RWPE1 (cell line): Measurements from ENCODE around the gene COX4I2.
A peak's percentile ranks its signal among the peaks of the same experiment; 100 is the strongest.

ENCODE experiments used
- CTCF ChIA-PET: fragments of 350-600 bp; sonication (Branson Sonifier 250); formaldehyde crosslinking; extraction: SDS; loops from one replicate; lab custom pipeline; 2021; lab: Yijun Ruan, JAX
- POLR2A ChIA-PET: fragments of 400-600 bp; formaldehyde crosslinking; extraction: SDS; loops from one replicate; lab custom pipeline; 2020; ENCODE audit warnings: antibody characterized with exemption; ENCODE audit not compliant: low non-redundant PET; lab: Yijun Ruan, JAX
- DNase-seq: peaks from one replicate; pipeline ENCODE4 v3.0.0; 2012; ENCODE audit warnings: low spot score
- H3K27ac ChIP-seq: fragments of 450-650 bp; 2 replicates; pipeline ENCODE4 v1.5.1; 2017
- TF ChIP-seq, protein P1 (sequence below): fragments of 450-650 bp; conservative IDR thresholded peaks from 2 replicates; pipeline ENCODE4 v1.5.1; 2017; ENCODE audit warnings: low read depth, mild to moderate bottlenecking

The COX4I2 gene

GRCh38 chr20:31662372-31662854 is 24.7 kb downstream of the COX4I2 start:
- ChIA-PET POLR2A (interaction anchor here (1.1 to 2.1 kb wide), 4 partner anchors 57 to 174 kb away, joined by 3 to 19 read pairs (median 8); partner anchors contain the start of gene BCL2L1), CTCF (interaction anchor here (0.7 to 11.0 kb wide), 14 partner anchors 8 to 78 kb away, joined by 3 to 163 read pairs (median 5); partner anchors contain the start of genes BCL2L1 and TPX2)
- DNase-seq = no peak
- TF ChIP-seq, protein P1, sequence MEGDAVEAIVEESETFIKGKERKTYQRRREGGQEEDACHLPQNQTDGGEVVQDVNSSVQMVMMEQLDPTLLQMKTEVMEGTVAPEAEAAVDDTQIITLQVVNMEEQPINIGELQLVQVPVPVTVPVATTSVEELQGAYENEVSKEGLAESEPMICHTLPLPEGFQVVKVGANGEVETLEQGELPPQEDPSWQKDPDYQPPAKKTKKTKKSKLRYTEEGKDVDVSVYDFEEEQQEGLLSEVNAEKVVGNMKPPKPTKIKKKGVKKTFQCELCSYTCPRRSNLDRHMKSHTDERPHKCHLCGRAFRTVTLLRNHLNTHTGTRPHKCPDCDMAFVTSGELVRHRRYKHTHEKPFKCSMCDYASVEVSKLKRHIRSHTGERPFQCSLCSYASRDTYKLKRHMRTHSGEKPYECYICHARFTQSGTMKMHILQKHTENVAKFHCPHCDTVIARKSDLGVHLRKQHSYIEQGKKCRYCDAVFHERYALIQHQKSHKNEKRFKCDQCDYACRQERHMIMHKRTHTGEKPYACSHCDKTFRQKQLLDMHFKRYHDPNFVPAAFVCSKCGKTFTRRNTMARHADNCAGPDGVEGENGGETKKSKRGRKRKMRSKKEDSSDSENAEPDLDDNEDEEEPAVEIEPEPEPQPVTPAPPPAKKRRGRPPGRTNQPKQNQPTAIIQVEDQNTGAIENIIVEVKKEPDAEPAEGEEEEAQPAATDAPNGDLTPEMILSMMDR = no peak
- H3K27ac ChIP-seq = peak overlapping the region; percentile 71

DNA sequence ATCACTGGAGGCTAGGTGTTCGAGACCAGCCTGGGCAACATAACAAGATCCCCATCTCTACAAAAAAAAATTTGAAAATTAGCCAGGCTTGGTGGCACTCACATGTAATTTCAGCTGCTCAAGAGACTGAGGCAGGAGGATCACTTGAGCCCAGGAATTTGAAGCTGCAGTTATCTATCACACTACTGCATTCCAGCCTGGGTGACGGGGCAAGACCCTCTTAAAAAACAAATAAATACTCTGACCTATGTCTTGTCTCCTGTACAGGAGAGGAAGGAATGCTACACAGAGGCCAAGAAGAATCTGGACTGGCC is 25.8 kb downstream of the COX4I2 start:
- ChIA-PET CTCF (interaction anchor here (0.6 to 11.0 kb wide), 5 partner anchors 19 to 58 kb away, joined by 4 to 163 read pairs (median 6); partner anchors contain the start of gene BCL2L1), POLR2A (interaction anchor here (1.0 kb wide), 1 partner anchor 60 kb away, joined by 3 read pairs; no protein-coding TSS in a partner anchor)
- DNase-seq = no peak
- TF ChIP-seq, protein P1 = no peak
- peak overlapping the region; percentile 38 for H3K27ac ChIP-seq

- TF ChIP-seq, protein P1 = no peak
- ChIA-PET CTCF (interaction anchor here (0.9 to 11.0 kb wide), 5 partner anchors 20 to 64 kb away, joined by 3 to 163 read pairs (median 5); partner anchors contain the start of gene BCL2L1), POLR2A (interaction anchor here (0.7 to 1.2 kb wide), 3 partner anchors 58 to 117 kb away, joined by 3 to 4 read pairs (median 3); partner anchors contain the start of gene BCL2L1)
- H3K27ac ChIP-seq = peak overlapping the region; percentile 71
- DNase-seq = no peak
Observed at GRCh38 chr20:31663838-31664695, 26.4 kb downstream of the COX4I2 start.

GRCh38 chr20:31664696-31665354 is 27.1 kb downstream of the COX4I2 start:
- no peak for DNase-seq
- peak overlapping the region; percentile 71 for H3K27ac ChIP-seq
- TF ChIP-seq, protein P1 = no peak
- CTCF ChIA-PET = interaction anchor here (0.9 to 11.0 kb wide), 6 partner anchors 12 to 63 kb away, joined by 3 to 163 read pairs (median 4); partner anchors contain the start of gene BCL2L1
- POLR2A ChIA-PET = interaction anchor here (0.5 to 1.2 kb wide), 4 partner anchors 56 to 117 kb away, joined by 3 to 4 read pairs (median 3); partner anchors contain the start of gene BCL2L1

- H3K27ac ChIP-seq = peak overlapping the region; percentile 71
- TF ChIP-seq, protein P1 = no peak
- POLR2A ChIA-PET = no interaction called here
- CTCF ChIA-PET = interaction anchor here (0.9 to 11.0 kb wide), 2 partner anchors 12 to 56 kb away, joined by 3 to 163 read pairs; partner anchors contain the start of gene BCL2L1
- DNase-seq = no peak
Observed at GRCh38 chr20:31665753-31666152, 28.0 kb downstream of the COX4I2 start.
